Activated CD4-positive, alpha-beta T cell treated with anti-CD3 and anti-CD28 coated beads for 1 hour (primary cell): ENCODE data around the gene DUT.
"Not testable (repeated sequence)": the region's sequence is repeated elsewhere in the genome, so short reads cannot be mapped to it uniquely, and the experiment has no call there.

ENCODE experiments used
- DNase-seq: peaks from one replicate; pipeline ENCODE4 v3.0.0-alpha.2; 2020

DUT gene

DNA sequence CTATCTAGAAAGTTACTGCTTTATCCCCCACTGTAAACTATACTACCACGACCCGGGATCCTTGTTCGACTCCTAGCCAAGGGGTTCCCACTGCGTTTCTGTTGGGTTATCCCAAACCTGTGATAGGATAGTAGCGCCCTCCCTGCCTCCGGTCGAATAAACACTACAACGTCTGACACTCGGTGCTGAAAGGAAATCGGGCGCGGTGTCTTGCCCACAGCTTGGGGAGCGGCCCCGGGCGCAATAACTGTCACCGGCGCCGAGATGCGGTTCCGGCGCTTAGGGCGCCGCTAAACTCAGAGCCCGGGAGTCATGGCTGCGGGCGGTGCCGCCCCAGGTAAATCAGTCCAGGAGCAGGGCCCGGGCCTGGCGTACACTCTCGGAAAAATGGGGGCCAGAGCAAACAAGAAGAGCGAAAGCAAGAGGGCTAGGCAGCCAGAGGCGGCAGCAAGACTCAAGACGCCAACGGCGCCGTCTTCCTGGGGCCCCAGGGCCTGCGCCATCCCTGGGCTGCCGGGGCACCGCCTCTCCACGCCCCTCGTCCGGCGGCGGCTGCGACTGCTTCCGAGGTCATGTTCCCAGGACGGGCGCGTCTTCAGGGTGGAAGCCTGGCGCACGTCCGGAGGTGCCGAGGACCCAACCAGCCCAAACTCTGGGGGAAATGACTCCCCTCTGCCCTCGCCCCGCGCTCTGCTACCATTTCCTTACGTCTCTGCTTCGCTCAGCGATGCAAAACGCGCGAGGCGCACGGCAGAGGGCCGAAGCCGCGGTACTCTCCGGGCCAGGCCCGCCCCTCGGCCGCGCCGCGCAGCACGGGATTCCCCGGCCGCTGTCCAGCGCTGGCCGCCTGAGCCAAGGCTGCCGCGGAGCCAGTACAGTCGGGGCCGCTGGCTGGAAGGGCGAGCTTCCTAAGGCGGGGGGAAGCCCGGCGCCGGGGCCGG lies at the start of gene DUT:
DUT (plus strand) TSS at position 575 of the 941 bp plus-strand sequence; CDS start at position 662, 87 bp downstream.
- peak; percentile 67 for DNase-seq

DNA sequence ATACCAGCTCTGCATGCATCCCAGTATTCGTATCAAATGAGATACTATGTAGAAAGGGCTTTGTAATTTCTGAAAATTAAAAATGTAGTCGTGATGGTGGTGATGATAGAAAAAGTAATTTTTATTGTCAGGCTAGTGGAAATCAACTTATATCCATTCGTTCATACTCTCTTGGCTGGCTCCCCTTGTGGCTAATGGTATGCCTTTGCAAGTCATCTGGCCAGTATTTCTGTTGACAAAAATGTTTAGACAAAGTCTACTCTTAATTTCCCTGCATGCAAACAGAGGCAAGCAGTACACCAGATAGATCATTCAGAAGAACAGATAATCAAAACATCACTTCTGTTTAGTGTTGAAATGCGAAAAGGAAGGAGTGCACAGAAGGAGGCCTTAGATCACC lies 49.6 kb upstream of the DUT start:
- no peak for DNase-seq

- no peak for DNase-seq
Observed at GRCh38 chr15:48282216-48282615, 49.0 kb upstream of the DUT start.

DNA sequence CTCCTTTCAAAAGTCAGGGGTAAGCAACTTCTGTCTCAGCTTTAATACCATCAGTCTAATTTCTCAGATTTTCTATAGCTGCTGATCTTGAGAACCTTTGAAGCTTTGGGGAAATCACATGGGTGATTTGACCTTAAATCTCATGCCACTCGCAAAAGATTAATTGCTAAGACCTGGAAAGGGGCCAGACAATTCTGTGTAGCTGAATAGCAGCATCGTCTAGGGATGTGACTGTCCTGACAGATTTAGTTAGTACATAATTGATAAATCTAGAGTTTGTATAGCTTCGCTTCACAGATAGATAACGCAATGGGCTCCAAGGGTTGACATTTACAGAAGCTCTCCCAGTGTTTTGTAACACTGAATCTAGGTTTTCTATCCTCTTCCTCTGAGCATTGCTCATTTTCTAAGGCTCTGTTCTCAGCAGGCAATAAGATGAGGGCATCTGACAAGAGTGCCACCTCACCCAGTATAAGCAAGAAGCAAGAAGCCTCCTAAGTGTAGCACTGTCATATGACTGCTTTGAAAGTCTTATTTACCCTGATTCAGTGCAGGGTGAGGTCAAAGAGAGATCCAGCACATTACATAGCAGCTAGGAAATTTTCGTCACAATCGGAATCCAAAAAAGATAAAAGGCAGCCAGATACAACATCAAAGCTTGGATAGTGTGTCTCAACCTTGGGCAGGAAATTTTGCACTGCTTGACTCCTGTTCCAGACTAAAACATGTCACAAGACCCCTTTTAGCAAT lies 47.7 kb upstream of the DUT start:
- no peak for DNase-seq

DNA sequence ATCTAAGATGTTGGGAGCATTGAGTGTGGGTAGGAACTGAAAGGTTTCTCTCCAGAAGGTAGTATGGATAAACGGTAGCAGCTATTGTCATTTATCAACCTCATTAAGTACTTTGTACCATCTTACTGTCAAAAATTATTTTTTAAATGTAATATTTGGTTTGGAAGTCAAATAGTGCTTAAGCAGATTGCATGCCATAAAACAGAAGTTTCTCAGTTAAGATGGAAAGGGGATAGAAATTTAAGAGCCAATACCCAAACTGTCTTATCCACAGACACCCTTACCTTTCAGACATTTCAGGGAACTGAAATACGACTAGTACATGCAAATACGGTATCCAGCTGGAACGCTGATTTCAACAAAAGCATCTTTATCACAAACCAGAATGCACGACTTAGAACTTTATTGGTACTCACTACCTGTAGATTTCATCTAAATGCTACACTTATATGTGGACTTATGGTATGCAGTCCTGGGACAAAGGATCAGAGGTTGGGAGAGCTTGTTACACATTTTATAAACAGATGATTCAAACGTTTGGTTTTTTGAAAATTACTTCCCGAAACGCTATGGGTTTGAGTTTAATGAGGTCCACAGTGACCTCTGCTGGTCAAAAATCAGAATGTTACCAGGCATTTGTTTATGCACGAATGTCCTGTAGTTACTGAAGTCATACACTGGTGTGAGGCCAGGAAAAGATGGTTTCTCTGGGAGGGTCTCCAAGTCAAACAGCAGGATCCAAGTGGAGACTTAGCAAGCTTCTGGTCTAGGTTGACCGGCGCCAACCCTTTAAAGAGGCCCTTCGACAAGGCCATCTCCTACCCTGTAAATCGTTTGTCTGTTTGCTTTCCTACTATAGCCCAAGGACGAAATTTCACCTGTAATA lies 45.7 kb upstream of the DUT start:
- no peak for DNase-seq

DNA sequence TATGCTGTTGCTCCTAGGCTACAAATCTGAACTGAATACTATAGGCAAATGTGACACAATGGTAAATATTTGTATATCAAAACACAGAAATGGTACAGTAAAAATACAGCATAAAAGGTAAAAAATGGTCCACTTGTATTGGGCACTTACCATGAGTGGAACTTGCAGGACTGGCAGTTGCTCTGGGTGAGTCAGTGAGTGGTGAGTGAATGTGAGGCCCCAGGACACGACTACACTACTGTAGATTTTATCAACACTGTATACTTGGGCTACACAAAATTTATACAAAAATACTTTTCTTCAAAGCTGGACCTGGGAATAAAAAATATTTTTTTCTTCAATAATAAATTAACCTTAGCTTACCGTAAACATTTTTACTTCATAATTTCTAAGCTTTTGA lies 41.6 kb upstream of the DUT start:
- no peak for DNase-seq

DNA sequence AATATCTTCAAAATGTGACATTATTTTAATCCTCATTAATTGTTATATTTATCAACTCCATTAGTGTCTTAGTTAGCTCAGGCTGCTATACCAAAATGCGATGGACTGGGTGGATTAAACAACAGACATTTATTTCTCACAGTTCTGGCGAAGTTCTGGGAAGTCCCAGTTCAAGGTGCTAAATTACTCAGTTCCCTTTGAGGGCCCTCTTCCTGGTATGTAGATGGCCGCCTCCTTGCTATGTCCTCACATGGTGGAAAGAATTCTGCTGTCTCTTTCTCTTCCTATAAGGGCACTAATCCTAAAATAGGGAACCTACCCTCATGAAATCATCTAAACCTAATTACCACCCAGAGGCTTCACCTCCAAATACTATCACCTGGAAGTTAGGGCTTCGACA lies 38.8 kb upstream of the DUT start:
- no peak for DNase-seq

- no peak for DNase-seq
Observed at GRCh38 chr15:48297668-48298067, 33.6 kb upstream of the DUT start.

- no peak for DNase-seq
Observed at GRCh38 chr15:48298914-48299313, 32.3 kb upstream of the DUT start.

- DNase-seq: no peak
Observed at GRCh38 chr15:48300038-48300437, 31.2 kb upstream of the DUT start.

- no peak for DNase-seq
Observed at GRCh38 chr15:48304398-48304797, 26.8 kb upstream of the DUT start.

DNA sequence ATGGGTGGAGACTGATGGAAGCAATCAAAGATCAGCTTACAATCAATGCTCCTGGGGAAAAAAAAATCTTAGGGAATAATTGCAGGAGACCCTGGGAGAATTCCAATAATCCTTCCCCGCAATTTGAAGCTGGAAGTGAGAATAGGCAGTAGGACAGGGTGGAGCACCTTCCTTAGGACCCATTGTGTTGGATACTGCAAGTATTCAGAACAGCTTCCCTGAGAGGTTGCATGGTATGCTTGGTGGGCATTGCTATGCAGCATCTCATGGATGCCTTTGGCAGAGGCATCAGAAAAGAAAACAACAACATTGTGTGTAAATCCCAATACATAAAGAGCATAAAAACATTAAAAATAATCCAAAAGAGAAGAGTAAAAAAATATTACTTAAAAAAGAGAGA lies 24.6 kb upstream of the DUT start:
- no peak for DNase-seq

DNA sequence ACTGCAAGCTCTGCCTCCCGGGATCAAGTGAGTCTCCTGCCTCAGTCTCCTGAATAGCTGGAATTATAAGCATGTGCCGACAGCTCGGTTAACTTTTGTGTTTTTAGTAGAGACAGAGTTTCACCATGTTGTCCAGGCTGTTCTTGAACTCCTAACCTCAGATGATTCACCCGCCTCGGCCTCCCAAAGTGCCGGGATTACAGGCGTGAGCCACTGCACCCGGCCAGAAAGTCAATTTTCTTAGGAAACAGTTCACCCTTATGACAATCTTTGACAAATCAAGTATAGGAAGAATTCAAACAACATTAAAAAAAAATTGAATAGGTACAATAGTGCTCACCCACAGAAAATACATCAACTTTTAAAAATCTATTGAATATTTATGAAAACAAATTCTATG lies 23.6 kb upstream of the DUT start:
- no peak for DNase-seq

DNA sequence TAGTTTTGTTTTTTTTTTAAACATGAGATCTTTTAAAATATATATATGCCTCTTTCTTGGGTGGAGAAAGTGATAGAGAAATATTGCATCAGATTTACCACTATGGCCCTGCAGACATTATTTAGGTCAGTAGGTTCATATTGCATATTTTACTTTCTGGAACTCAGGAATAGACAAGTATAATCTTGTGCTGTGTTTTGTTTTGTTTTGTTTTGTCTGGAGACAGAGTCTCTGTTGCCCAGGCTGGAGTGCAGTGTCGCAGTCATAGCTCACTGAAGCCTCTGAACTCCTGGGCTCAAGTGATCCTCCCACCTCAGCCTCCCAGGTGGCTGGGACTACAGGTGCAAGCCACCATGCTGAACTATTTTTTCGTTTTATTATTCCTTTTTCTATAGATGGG lies 21.5 kb upstream of the DUT start:
- no peak for DNase-seq

DNA sequence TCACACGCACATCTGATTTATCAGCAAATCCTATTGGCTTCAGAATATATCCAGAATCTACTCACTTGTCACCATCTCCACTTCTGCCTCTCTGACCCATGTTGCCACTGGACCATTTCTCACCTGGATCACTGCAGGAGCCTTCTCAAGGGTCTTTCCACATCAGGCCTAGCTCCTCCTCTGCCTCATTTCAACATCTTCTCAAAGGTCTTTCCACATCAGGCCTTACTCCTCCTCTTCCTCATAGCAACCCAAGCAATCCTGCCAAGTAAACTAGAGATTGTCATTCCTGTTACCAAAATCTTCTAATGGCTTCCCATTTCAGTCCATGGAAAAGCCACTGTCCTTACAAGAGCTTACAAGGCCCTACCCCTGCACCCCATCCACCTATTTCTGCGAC lies 18.0 kb upstream of the DUT start:
- no peak for DNase-seq

- no peak for DNase-seq
Observed at GRCh38 chr15:48315041-48315440, 16.2 kb upstream of the DUT start.

GRCh38 chr15:48317221-48317620 lies 14.0 kb upstream of the DUT start:
- DNase-seq: no peak

GRCh38 chr15:48318131-48318530 lies 13.1 kb upstream of the DUT start:
- no peak for DNase-seq

DNA sequence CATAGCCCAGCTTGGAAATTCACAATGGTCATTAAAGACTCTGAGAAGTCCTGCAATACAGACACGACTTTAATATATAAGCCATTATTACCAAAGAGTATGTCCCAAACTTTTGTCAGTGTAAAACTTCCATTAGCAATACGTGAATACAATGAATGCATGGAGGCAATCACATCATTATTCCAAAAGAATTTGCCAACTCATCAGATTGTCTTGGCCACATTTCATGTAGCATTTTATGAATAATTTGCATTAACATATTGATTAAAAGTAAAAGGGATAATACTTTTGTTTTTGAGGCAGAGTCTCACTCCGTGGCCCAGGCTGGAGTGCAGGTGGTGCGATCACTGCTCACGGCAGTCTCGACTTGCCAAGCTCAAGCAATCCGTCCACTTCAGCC lies 7.9 kb upstream of the DUT start:
- no peak for DNase-seq

DNA sequence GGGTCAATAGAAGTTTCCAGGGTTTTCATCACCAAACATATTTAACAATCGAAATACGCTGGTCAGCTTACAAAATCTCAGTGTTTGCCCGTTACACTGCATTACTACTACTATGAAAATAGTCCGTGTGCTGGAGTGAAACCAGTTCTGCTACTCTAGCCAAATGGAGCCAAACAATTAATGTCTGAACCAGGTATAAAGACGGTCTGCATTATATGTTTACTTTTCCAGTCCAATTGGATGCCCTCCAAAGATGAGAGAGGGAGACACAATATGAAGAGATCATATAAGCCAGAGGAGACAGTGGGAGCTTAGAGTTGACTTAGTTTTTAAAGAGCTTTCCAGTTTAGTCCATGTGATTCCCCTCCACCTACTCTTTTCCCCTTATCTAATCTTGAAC lies 6.3 kb upstream of the DUT start:
- no peak for DNase-seq

DNA sequence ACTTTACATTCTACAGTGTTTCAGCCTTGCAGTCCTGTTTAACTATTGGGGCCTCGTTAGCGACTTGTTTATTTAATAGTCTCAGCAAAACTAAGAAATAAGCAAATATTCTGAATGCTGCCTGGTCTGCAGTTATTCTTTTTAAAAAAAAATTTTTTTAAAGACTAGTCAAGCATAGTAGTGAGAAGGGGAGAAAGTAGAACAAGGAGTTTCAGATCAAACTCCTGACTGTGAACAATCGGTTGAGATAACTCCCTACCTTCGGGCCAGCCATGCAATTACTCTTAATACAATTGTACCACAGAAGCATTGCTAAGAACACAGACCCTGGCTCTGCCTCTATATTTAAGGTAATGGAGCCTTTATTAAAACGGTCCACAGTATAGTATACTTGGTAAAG lies 5.8 kb upstream of the DUT start:
- DNase-seq: no peak

GRCh38 chr15:48326180-48326579 lies 5.0 kb upstream of the DUT start:
- not testable (repeated sequence) for DNase-seq

DNA sequence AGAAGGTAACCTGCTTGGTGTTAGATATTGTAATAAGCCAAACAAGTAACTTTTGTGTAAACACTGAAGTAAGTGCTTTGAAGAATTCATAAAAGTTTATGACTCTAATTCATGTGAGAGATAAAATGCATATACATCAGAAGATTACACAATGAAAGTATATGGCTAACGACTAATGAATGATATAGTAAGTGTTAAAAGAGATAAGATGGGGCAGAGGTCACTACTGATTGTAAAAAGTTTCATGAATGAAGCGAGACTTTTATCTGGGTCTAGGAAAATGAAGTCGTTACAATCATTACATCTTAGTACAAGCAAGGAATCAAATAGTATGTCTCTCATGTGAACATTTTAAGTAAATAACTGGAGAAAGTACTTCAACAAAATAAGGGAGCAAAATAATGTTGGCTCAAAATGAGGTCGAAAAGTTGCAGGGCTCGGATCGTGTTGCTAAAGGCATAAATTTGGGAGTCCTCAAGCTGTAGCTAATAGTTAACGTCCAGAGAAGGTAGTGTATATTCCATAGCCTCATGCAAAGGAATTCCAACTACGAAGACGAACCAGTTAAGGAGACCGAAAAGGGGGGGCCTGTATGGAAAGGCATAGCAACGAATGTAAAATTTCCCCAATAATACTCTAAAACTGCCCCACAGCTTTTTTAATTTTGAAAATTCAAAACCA lies 984 bp upstream of the DUT start:
- DNase-seq: no peak
